Activated T-helper 1 cell treated with anti-CD3 and anti-CD28 coated beads, Interleukin-12 subunit alpha, Interleukin-12 subunit beta, Interleukin-2, Interleukin-4 antibody, amounts not matched to agents 30 ng/mL and 10 ng/mL and 1 ng/mL, durations not matched to agents 14 hours and 24 hours and 36 hours (primary cell): ENCODE measurements around the gene ROPN1L. TPM values are rescaled to one million over a fixed set of nuclear protein-coding genes. Genes with fewer than 3 reads are reported as not detected.
"Not testable (repeated sequence)": the region's sequence is repeated elsewhere in the genome, so short reads cannot be mapped to it uniquely, and the experiment has no call there.

Experiments used
- DNase-seq: peaks from one replicate; pipeline ENCODE4 v3.0.0; 2021; ENCODE audit warnings: low spot score
- H3K27ac Mint-ChIP-seq: one replicate; pipeline ENCODE4 v1.8.0; 2021; ENCODE audit warnings: mild to moderate bottlenecking, mixed read lengths
- H3K27me3 Mint-ChIP-seq: one replicate; pipeline ENCODE4 v1.8.0; 2022; ENCODE audit warnings: mild to moderate bottlenecking, moderate library complexity, mixed read lengths; ENCODE audit not compliant: insufficient read depth
- H3K36me3 Mint-ChIP-seq: one replicate; pipeline ENCODE4 v1.8.0; 2021; ENCODE audit warnings: low read depth, mixed read lengths
- H3K4me1 Mint-ChIP-seq: one replicate; pipeline ENCODE4 v1.8.0; 2021; ENCODE audit warnings: low read depth, mixed read lengths
- H3K4me3 Mint-ChIP-seq: one replicate; pipeline ENCODE4 v1.8.0; 2021; ENCODE audit warnings: mild to moderate bottlenecking, moderate library complexity, mixed read lengths
- H3K9me3 Mint-ChIP-seq: one replicate; pipeline ENCODE4 v1.8.0; 2021; ENCODE audit warnings: mixed read lengths
- intact Hi-C: fragments of 100-400 bp; cut with micrococcal nuclease; formaldehyde crosslinking; loops from one replicate; pipeline ENCODE4 v1.15.1; 2024
- total RNA-seq: library from RNA; stranded (reverse); gene quantifications from 2 replicates; pipeline ENCODE4 v1.2.3, GENCODE V29; 2022

Gene ROPN1L
- 0.16 and 0.20 TPM in 2 replicates for total RNA-seq

- Mint-ChIP-seq H3K27ac (no peak within 1 kb of the TSS), H3K4me1 (peaks cover 35% of the 10 kb centered on the region), H3K27me3 (peaks cover 2% of the 10 kb centered on the region), H3K36me3 (peaks cover 26% of the 10 kb centered on the region), H3K9me3 (peaks cover 6% of the 10 kb centered on the region), H3K4me3 (peak within 1 kb of the TSS; percentile 85)
- peak; percentile 80 for DNase-seq
- intact Hi-C loops = loop anchor here (1.0 to 5.0 kb wide), 4 partner anchors 88 to 191 kb away; partner anchors contain the start of genes ANKRD33B, CCT5 and MARCHF6
These were observed at the start of gene ROPN1L for GRCh38 chr5:10441083-10441991. ROPN1L (plus strand) TSS chr5:10441879; CDS start chr5:10442168, 289 bp downstream.

- H3K9me3 Mint-ChIP-seq, H3K4me1 Mint-ChIP-seq, DNase-seq, intact Hi-C loops, H3K27ac Mint-ChIP-seq, H3K4me3 Mint-ChIP-seq, H3K27me3 Mint-ChIP-seq: not testable (repeated sequence)
- peaks cover 43% of the 10 kb centered on the region for H3K36me3 Mint-ChIP-seq
These were observed 48.9 kb upstream of the ROPN1L start for GRCh38 chr5:10392567-10393328.

GRCh38 chr5:10393491-10393890, 48.2 kb upstream of the ROPN1L start:
- no peak overlapping the region for H3K27ac Mint-ChIP-seq
- no peak overlapping the region for H3K4me3 Mint-ChIP-seq
- intact Hi-C loops = no loop called here
- no peaks in the 10 kb centered on the region for H3K9me3 Mint-ChIP-seq
- H3K4me1 Mint-ChIP-seq = no peaks in the 10 kb centered on the region
- H3K36me3 Mint-ChIP-seq = peaks cover 42% of the 10 kb centered on the region
- DNase-seq = no peak
- H3K27me3 Mint-ChIP-seq = no peaks in the 10 kb centered on the region

- Mint-ChIP-seq H3K27me3 (no peaks in the 10 kb centered on the region), H3K36me3 (peaks cover 49% of the 10 kb centered on the region), H3K4me1 (peaks cover 10% of the 10 kb centered on the region), H3K4me3 (no peak overlapping the region), H3K27ac (no peak overlapping the region), H3K9me3 (no peaks in the 10 kb centered on the region)
- no peak for DNase-seq
- intact Hi-C loops = no loop called here
These were observed 45.1 kb upstream of the ROPN1L start for GRCh38 chr5:10396552-10396951.

GRCh38 chr5:10399839-10400238, 41.8 kb upstream of the ROPN1L start:
- H3K36me3 Mint-ChIP-seq = peaks cover 45% of the 10 kb centered on the region
- H3K27ac Mint-ChIP-seq = no peak overlapping the region
- intact Hi-C loops = no loop called here

GRCh38 chr5:10400411-10400810, 41.3 kb upstream of the ROPN1L start:
- Mint-ChIP-seq H3K27me3 (no peaks in the 10 kb centered on the region), H3K36me3 (peaks cover 42% of the 10 kb centered on the region)

More at GRCh38 chr5:10399839-10400238, 41.8 kb upstream of the ROPN1L start:
- Mint-ChIP-seq H3K4me1 (peaks cover 10% of the 10 kb centered on the region), H3K27me3 (no peaks in the 10 kb centered on the region), H3K4me3 (no peak overlapping the region), H3K9me3 (no peaks in the 10 kb centered on the region)
- no peak for DNase-seq

GRCh38 chr5:10400831-10401230, 40.8 kb upstream of the ROPN1L start:
- intact Hi-C loops = no loop called here
- Mint-ChIP-seq H3K27me3 (no peaks in the 10 kb centered on the region), H3K36me3 (peaks cover 40% of the 10 kb centered on the region), H3K4me3 (no peak overlapping the region), H3K27ac (no peak overlapping the region), H3K4me1 (peaks cover 10% of the 10 kb centered on the region), H3K9me3 (no peaks in the 10 kb centered on the region)
- DNase-seq = no peak

More at GRCh38 chr5:10400411-10400810, 41.3 kb upstream of the ROPN1L start:
- intact Hi-C loops = no loop called here
- no peak for DNase-seq
- no peak overlapping the region for H3K4me3 Mint-ChIP-seq
- no peak overlapping the region for H3K27ac Mint-ChIP-seq
- H3K4me1 Mint-ChIP-seq = peaks cover 10% of the 10 kb centered on the region
- H3K9me3 Mint-ChIP-seq = no peaks in the 10 kb centered on the region

GRCh38 chr5:10401498-10401897, 40.2 kb upstream of the ROPN1L start:
- H3K4me1 Mint-ChIP-seq = peaks cover 10% of the 10 kb centered on the region
- no peak for DNase-seq
- no peak overlapping the region for H3K4me3 Mint-ChIP-seq
- intact Hi-C loops = no loop called here
- no peaks in the 10 kb centered on the region for H3K27me3 Mint-ChIP-seq
- no peak overlapping the region for H3K27ac Mint-ChIP-seq
- peaks cover 38% of the 10 kb centered on the region for H3K36me3 Mint-ChIP-seq
- no peaks in the 10 kb centered on the region for H3K9me3 Mint-ChIP-seq

- no peak for DNase-seq
- intact Hi-C loops = no loop called here
- H3K9me3 Mint-ChIP-seq = no peaks in the 10 kb centered on the region
- H3K27ac Mint-ChIP-seq = no peak overlapping the region
- no peaks in the 10 kb centered on the region for H3K27me3 Mint-ChIP-seq
- peaks cover 14% of the 10 kb centered on the region for H3K4me1 Mint-ChIP-seq
- no peak overlapping the region for H3K4me3 Mint-ChIP-seq
- peaks cover 43% of the 10 kb centered on the region for H3K36me3 Mint-ChIP-seq
These were observed 37.9 kb upstream of the ROPN1L start for GRCh38 chr5:10403829-10404228.

- no peak for DNase-seq
- Mint-ChIP-seq H3K4me1 (peaks cover 16% of the 10 kb centered on the region), H3K36me3 (peaks cover 45% of the 10 kb centered on the region), H3K9me3 (no peaks in the 10 kb centered on the region), H3K27ac (no peak overlapping the region), H3K27me3 (no peaks in the 10 kb centered on the region), H3K4me3 (no peak overlapping the region)
- intact Hi-C loops = no loop called here
These were observed 35.0 kb upstream of the ROPN1L start for GRCh38 chr5:10406651-10407050.

- no peak for DNase-seq
- Mint-ChIP-seq H3K4me1 (peaks cover 23% of the 10 kb centered on the region), H3K27ac (peak overlapping the region; percentile 4), H3K4me3 (no peak overlapping the region), H3K36me3 (peaks cover 51% of the 10 kb centered on the region), H3K27me3 (no peaks in the 10 kb centered on the region), H3K9me3 (no peaks in the 10 kb centered on the region)
- intact Hi-C loops = no loop called here
These were observed 32.2 kb upstream of the ROPN1L start for GRCh38 chr5:10409504-10409903.

- Mint-ChIP-seq H3K27me3 (no peaks in the 10 kb centered on the region), H3K36me3 (peaks cover 53% of the 10 kb centered on the region)
These were observed 31.0 kb upstream of the ROPN1L start for GRCh38 chr5:10410662-10411061.

GRCh38 chr5:10411336-10411735, 30.3 kb upstream of the ROPN1L start:
- Mint-ChIP-seq H3K9me3 (no peaks in the 10 kb centered on the region), H3K27me3 (no peaks in the 10 kb centered on the region), H3K4me3 (no peak overlapping the region), H3K36me3 (peaks cover 50% of the 10 kb centered on the region), H3K4me1 (peaks cover 23% of the 10 kb centered on the region), H3K27ac (no peak overlapping the region)
- intact Hi-C loops = no loop called here
- no peak for DNase-seq

More at GRCh38 chr5:10410662-10411061, 31.0 kb upstream of the ROPN1L start:
- no peaks in the 10 kb centered on the region for H3K9me3 Mint-ChIP-seq
- no peak overlapping the region for H3K27ac Mint-ChIP-seq
- H3K4me3 Mint-ChIP-seq = no peak overlapping the region
- intact Hi-C loops = no loop called here
- DNase-seq = no peak
- H3K4me1 Mint-ChIP-seq = peaks cover 23% of the 10 kb centered on the region
